ENCODE measurements around the gene NAV1. TPM values are rescaled to one million over a fixed set of nuclear protein-coding genes. Genes with fewer than 3 reads are reported as not detected.
A peak's percentile ranks its signal among the peaks of the same experiment; 100 is the strongest.

Gene NAV1
- polyA plus RNA-seq, 2 of the 4 experiments (the other 2 are of a cell fraction) = 3.7 to 8.4 TPM

DNA sequence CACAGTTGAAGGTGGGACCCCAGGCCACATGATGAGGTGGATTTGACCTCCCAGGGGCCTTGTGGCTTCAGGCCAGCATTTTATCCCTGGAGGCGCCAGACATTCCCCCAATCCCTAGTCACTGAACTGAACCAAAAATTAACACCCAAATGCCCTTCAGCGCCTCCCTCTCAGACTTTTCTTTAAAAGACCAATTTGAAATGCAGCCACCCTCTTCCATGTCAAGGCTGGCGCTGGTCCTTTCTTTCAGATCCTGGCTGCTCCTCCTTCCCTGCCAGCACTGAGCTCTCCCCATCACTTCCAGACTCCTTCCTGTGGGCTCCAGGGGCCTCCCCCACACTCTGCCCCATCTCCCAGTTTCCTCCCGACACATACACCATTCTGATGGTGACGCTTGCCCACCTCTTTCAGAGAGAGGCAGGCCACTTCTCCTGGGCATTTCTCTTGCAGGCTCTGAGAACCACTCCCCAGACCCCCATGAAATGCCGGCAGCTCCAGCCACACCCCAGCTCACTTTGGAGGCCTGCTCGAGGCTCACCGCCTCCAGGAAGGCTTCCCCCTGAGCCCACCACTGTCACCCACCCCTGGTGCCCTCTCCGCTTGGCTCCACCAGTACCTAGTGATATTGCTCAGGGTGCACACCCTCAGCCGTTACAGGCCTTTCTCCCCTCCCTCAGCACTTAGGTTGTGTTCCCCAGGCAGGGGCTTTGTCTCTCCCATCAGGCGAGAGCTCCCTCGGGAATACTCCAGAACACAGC is 27.0 kb downstream of the NAV1 start (continued):
- no peak for TF ChIP-seq CBX8 (IDR thresholded peaks at IDR 0.05)
- TF ChIP-seq HOXA7 (CRISPR knock-in tag; IDR thresholded peaks at IDR 0.05) = no peak

DNA sequence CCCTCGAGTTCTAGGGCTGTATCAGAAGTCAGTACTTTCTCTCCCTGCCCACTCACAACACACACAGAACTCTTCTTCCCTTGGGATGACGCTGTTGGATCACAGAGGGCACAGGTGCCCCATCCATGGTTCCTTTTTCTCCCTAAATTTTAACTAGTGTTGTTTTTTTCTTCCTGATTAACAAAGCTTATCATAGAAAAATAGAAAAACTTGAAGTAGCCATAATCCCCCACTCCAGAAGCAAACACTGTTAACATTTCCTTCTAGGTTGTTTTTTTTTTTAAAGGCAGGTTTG is 27.5 kb downstream of the NAV1 start:
- ChIA-PET POLR2A (no interaction called here), CTCF (interaction anchor here (0.6 to 13.2 kb wide), 5 partner anchors 11 to 227 kb away, joined by 3 to 437 read pairs (median 4); no protein-coding TSS in a partner anchor)
- H3K4me3 ChIP-seq = no peak overlapping the region
- no peak for DNase-seq (ENCODE audit: low read depth in 1 of 2, low spot score in 1 of 2)
- 48% methylated on average over 2 of the region's 2 CpGs for WGBS (ENCODE audit: missing lambda C conversion rate)
- ATAC-seq = no peak
- no peak for FAIRE-seq
- H3K4me1 ChIP-seq = peaks cover 20% of the 10 kb centered on the region
- no peaks in the 10 kb centered on the region for H3K9me3 ChIP-seq
- H3K27ac ChIP-seq = peak overlapping the region in 1 of 2 experiments; percentile 50; a peak in 3 of 6 replicates
- no peak overlapping the region for H3K4me2 ChIP-seq
- TF ChIP-seq CEBPB (IDR thresholded peaks at IDR 0.05) = no peak
- no peak for TF ChIP-seq PHF8 (IDR thresholded peaks at IDR 0.05; ENCODE audit: borderline replicate concordance, low read depth)
- TF ChIP-seq HDAC2 (IDR thresholded peaks at IDR 0.05) = no peak
- no peak for TF ChIP-seq ATOH8 (CRISPR knock-in tag; IDR thresholded peaks at IDR 0.05; ENCODE audit: low read depth)
- no peak for TF ChIP-seq TP53 (CRISPR knock-in tag; IDR thresholded peaks at IDR 0.05)
- TF ChIP-seq ZSCAN20 (CRISPR knock-in tag; IDR thresholded peaks at IDR 0.05) = no peak
- no peak for TF ChIP-seq MAX (IDR thresholded peaks at IDR 0.05)
- no peak for TF ChIP-seq JUN (IDR thresholded peaks at IDR 0.05)
- no peak for TF ChIP-seq CBX8 (IDR thresholded peaks at IDR 0.05)
- no peak for TF ChIP-seq FOXS1 (CRISPR knock-in tag; IDR thresholded peaks at IDR 0.05)
- no peak for TF ChIP-seq NR3C1 (IDR thresholded peaks at IDR 0.05)
- no peak for TF ChIP-seq SREBF2 (IDR thresholded peaks at IDR 0.05)

GRCh38 chr1:201566933-201567801 is 28.2 kb downstream of the NAV1 start:
- WGBS (ENCODE audit: missing lambda C conversion rate) = 88% methylated on average over 10 of the region's 10 CpGs
- ChIA-PET CTCF (interaction anchor here (1.2 to 13.2 kb wide), 3 partner anchors 8 to 226 kb away, joined by 5 to 437 read pairs (median 16); no protein-coding TSS in a partner anchor), POLR2A (interaction anchor here (0.6 kb wide), 1 partner anchor 129 kb away, joined by 3 read pairs; no protein-coding TSS in a partner anchor)
- no peak overlapping the region for H3K4me2 ChIP-seq
- peak overlapping the region in 1 of 2 experiments; percentile 19; a peak in 1 of 6 replicates for H3K27ac ChIP-seq
- DNase-seq (ENCODE audit: low read depth in 1 of 2, low spot score in 1 of 2) = no peak
- peaks cover 14% of the 10 kb centered on the region for H3K4me1 ChIP-seq
- no peak for ATAC-seq
- no peaks in the 10 kb centered on the region for H3K9me3 ChIP-seq
- TF ChIP-seq SREBF2 (IDR thresholded peaks at IDR 0.05) = no peak
- H3K4me3 ChIP-seq = no peak overlapping the region
- FAIRE-seq = no peak

- CTCF ChIA-PET = interaction anchor here (0.5 to 3.5 kb wide), 4 partner anchors 9 to 544 kb away, joined by 3 to 17 read pairs (median 16); no protein-coding TSS in a partner anchor
- WGBS (ENCODE audit: missing lambda C conversion rate) = 87% methylated on average over 6 of the region's 6 CpGs
- no peak for FAIRE-seq
- TF ChIP-seq, protein P1, sequence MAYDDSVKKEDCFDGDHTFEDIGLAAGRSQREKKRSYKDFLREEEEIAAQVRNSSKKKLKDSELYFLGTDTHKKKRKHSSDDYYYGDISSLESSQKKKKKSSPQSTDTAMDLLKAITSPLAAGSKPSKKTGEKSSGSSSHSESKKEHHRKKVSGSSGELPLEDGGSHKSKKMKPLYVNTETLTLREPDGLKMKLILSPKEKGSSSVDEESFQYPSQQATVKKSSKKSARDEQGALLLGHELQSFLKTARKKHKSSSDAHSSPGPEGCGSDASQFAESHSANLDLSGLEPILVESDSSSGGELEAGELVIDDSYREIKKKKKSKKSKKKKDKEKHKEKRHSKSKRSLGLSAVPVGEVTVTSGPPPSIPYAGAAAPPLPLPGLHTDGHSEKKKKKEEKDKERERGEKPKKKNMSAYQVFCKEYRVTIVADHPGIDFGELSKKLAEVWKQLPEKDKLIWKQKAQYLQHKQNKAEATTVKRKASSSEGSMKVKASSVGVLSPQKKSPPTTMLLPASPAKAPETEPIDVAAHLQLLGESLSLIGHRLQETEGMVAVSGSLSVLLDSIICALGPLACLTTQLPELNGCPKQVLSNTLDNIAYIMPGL (CRISPR knock-in tag; IDR thresholded peaks at IDR 0.05; ENCODE audit: borderline replicate concordance) = no peak
- TF ChIP-seq E2F6 (IDR thresholded peaks at IDR 0.05; ENCODE audit: borderline replicate concordance, low read depth) (no peak), CEBPB (IDR thresholded peaks at IDR 0.05) (no peak), RFX5 (IDR thresholded peaks at IDR 0.05) (no peak), HOXA7 (CRISPR knock-in tag; IDR thresholded peaks at IDR 0.05) (no peak), MAX (IDR thresholded peaks at IDR 0.05) (no peak), ZNF302 (CRISPR knock-in tag; IDR thresholded peaks at IDR 0.05) (no peak), TP53 (CRISPR knock-in tag; IDR thresholded peaks at IDR 0.05) (no peak), GATA3 (IDR thresholded peaks at IDR 0.05; ENCODE audit: borderline replicate concordance) (no peak), FOSL2 (IDR thresholded peaks at IDR 0.05) (no peak), FOSL2 (CRISPR knock-in tag; IDR thresholded peaks at IDR 0.05) (no peak), CHD4 (IDR thresholded peaks at IDR 0.05; ENCODE audit: borderline replicate concordance) (no peak), EP300 (IDR thresholded peaks at IDR 0.05) (no peak), PHF8 (IDR thresholded peaks at IDR 0.05; ENCODE audit: borderline replicate concordance, low read depth) (no peak), CBX2 (IDR thresholded peaks at IDR 0.05; ENCODE audit: borderline replicate concordance, low read depth) (no peak), MYC (IDR thresholded peaks at IDR 0.05; ENCODE audit: borderline replicate concordance, low read length) (no peak)
- TF ChIP-seq, protein P2, sequence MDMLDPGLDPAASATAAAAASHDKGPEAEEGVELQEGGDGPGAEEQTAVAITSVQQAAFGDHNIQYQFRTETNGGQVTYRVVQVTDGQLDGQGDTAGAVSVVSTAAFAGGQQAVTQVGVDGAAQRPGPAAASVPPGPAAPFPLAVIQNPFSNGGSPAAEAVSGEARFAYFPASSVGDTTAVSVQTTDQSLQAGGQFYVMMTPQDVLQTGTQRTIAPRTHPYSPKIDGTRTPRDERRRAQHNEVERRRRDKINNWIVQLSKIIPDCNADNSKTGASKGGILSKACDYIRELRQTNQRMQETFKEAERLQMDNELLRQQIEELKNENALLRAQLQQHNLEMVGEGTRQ (IDR thresholded peaks at IDR 0.05) = no peak
Observed at GRCh38 chr1:201568265-201568664, 29.3 kb downstream of the NAV1 start.

More at GRCh38 chr1:201568265-201568664, 29.3 kb downstream of the NAV1 start:
- no peak overlapping the region for H3K4me3 ChIP-seq
- DNase-seq (ENCODE audit: low read depth in 1 of 2, low spot score in 1 of 2) (no peak), ATAC-seq (no peak)
- no peak overlapping the region for H3K4me2 ChIP-seq
- no peak overlapping the region for H3K27ac ChIP-seq
- POLR2A ChIA-PET = interaction anchor here (0.5 kb wide), 1 partner anchor 81 kb away, joined by 3 read pairs; no protein-coding TSS in a partner anchor
- peaks cover 3% of the 10 kb centered on the region; the same call in 2 of the 3 replicates for H3K4me1 ChIP-seq
- H3K9me3 ChIP-seq = no peaks in the 10 kb centered on the region
